H1 (cell line): Measurements from ENCODE around the gene EVX2.

Source experiments
- CBX8 ChIP-seq: fragments of 300-800, 300-1000 bp; sonication (generic); IDR thresholded peaks from 2 replicates; pipeline ENCODE4 v1.7.1; 2016; ENCODE audit warnings: low read depth, low read length, borderline replicate concordance
- CREB1 ChIP-seq: IDR thresholded peaks from 2 replicates; pipeline ENCODE4 v1.6.1; 2012; ENCODE audit warnings: inconsistent platforms
- CTCF ChIP-seq, 3 experiments: IDR thresholded peaks; 1 replicate in 2 of 3; 2 replicates in 1 of 3; pipeline versions ENCODE4 v1.5.1 to v1.6.1; 2011; ENCODE audit warnings: low read length in 3 of 3, mild to moderate bottlenecking in 3 of 3, inconsistent platforms in 2 of 3, low read depth in 1 of 3, moderate library complexity in 1 of 3; ENCODE audit not compliant: insufficient read depth in 1 of 3; ENCODE audit errors: control extremely low read depth in 1 of 3
- PHF8 ChIP-seq: fragments of 200-600 bp; sonication (generic); conservative IDR thresholded peaks from 2 replicates; pipeline ENCODE4 v1.7.1; 2012; ENCODE audit warnings: low read depth, mild to moderate bottlenecking, inconsistent platforms, low read length, moderate library complexity
- POLR2A ChIP-seq, 2 experiments: IDR thresholded peaks; 1 replicate in 1 of 2; 2 replicates in 1 of 2; pipeline ENCODE4 v1.6.1; 2011; ENCODE audit warnings: low read depth in 2 of 2, low read length in 2 of 2, mild to moderate bottlenecking in 2 of 2; ENCODE audit errors: control extremely low read depth in 1 of 2
- SIN3A ChIP-seq, 2 experiments: IDR thresholded peaks in 1 of 2; conservative IDR thresholded peaks in 1 of 2; 2 replicates each; pipeline ENCODE4 v1.6.1; 2011 to 2012; ENCODE audit warnings: low read length in 2 of 2, improper control_type of control experiment in 1 of 2, low read depth in 1 of 2, mild to moderate bottlenecking in 1 of 2
- ZNF274 ChIP-seq: IDR thresholded peaks from 2 replicates; pipeline ENCODE4 v1.7.0; 2012; ENCODE audit warnings: low read length, borderline replicate concordance; ENCODE audit errors: extremely low read depth

GRCh38 chr2:176093898-176094249 is 10.1 kb upstream of the EVX2 start:
- TF ChIP-seq ZNF274 (no peak), CTCF (IDR thresholded peaks at IDR 0.05; ENCODE audit: control extremely low read depth in 1 of 3, insufficient read depth in 1 of 3, low read depth in 1 of 3, low read length in 3 of 3) (no peak), PHF8 (no peak), CBX8 (0 out of 2 replicates have a peak, but pooled peaks have one; percentile 1), SIN3A (conservative IDR thresholded peaks at IDR 0.05 in 1 of 2, IDR thresholded peaks at IDR 0.05 in 1 of 2; ENCODE audit: low read depth in 1 of 2, low read length in 2 of 2) (no peak), POLR2A (IDR thresholded peaks at IDR 0.05; ENCODE audit: control extremely low read depth in 1 of 2, low read depth in 2 of 2, low read length in 2 of 2) (no peak), CREB1 (no peak)
